Neural progenitor cell (in vitro differentiated cells): ENCODE measurements around the gene F10.

ENCODE experiments used
- EZH2 ChIP-seq: fragments of 200-600 bp; sonication (generic); IDR thresholded peaks from 2 replicates; pipeline ENCODE4 v1.6.1; 2017; ENCODE audit warnings: antibody characterized with exemption, mild to moderate bottlenecking, moderate library complexity
- EZH2phosphoT487 ChIP-seq: fragments of 200-600 bp; sonication (generic); IDR thresholded peaks from 2 replicates; pipeline ENCODE4 v1.6.1; 2017; ENCODE audit warnings: antibody characterized with exemption
- TF ChIP-seq, protein P1 (sequence below): fragments of 200-600 bp; sonication (generic); IDR thresholded peaks from 2 replicates; pipeline ENCODE4 v1.5.1; 2017; ENCODE audit warnings: antibody characterized with exemption, mild to moderate bottlenecking

DNA sequence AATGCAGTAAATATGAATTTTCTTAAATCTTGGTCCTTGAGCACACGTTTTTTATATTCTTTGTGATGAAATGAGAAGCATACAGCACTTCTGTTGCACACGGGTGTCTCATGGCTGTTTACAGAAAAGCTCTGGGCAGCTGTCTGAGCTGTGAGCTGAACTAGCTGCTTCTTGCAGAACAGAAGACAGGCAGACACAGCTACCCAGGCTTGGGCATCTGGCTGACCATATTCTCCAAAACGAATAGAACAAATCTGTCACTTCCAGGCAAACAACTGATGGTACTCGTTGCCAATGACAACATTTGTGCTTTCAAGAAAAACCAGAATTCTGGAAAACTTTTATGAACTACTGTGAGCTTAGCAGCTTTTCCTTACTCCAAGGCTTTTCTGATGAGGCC is 69.7 kb downstream of the F10 start:
- TF ChIP-seq EZH2phosphoT487, result no peak
- TF ChIP-seq EZH2, result no peak
- TF ChIP-seq, protein P1, sequence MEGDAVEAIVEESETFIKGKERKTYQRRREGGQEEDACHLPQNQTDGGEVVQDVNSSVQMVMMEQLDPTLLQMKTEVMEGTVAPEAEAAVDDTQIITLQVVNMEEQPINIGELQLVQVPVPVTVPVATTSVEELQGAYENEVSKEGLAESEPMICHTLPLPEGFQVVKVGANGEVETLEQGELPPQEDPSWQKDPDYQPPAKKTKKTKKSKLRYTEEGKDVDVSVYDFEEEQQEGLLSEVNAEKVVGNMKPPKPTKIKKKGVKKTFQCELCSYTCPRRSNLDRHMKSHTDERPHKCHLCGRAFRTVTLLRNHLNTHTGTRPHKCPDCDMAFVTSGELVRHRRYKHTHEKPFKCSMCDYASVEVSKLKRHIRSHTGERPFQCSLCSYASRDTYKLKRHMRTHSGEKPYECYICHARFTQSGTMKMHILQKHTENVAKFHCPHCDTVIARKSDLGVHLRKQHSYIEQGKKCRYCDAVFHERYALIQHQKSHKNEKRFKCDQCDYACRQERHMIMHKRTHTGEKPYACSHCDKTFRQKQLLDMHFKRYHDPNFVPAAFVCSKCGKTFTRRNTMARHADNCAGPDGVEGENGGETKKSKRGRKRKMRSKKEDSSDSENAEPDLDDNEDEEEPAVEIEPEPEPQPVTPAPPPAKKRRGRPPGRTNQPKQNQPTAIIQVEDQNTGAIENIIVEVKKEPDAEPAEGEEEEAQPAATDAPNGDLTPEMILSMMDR, result no peak
